ENCODE data around the gene ERVFRD-1. TPM values are rescaled to one million over a fixed set of nuclear protein-coding genes. Genes with fewer than 3 reads are reported as not detected.

The ERVFRD-1 gene
- not detected in 5 replicates for total RNA-seq (2022; extraction: Qiagen RNA extraction; ENCODE audit: low read depth)

GRCh38 chr6:11110921-11111768 lies at the start of gene ERVFRD-1:
Gene ERVFRD-1, minus strand, starts transcription at chr6:11111725. Its CDS starts 6,415 bp downstream, at chr6:11105310.

GRCh38 chr6:11093626-11094410 lies 17.7 kb downstream of the ERVFRD-1 start, which contains the start of gene SMIM13:
Gene SMIM13, plus strand, starts transcription at chr6:11093834. Its CDS starts 480 bp downstream, at chr6:11094314.

Other genes starting within 250 kb of the ERVFRD-1 start
- gene GCM2, start 229.7 kb downstream of the ERVFRD-1 start, total RNA-seq (2022; extraction: Qiagen RNA extraction; ENCODE audit: low read depth), result 0.03 TPM in 1 of 5 replicates, not detected in the others
- 1.8 to 3.3 TPM (median 3.1 TPM) in 5 replicates for gene SYCP2L, start 224.7 kb downstream of the ERVFRD-1 start, total RNA-seq (2022; extraction: Qiagen RNA extraction; ENCODE audit: low read depth)
- 6.3 to 9.1 TPM (median 7.9 TPM) in 5 replicates for gene ELOVL2, start 67.4 kb downstream of the ERVFRD-1 start, total RNA-seq (2022; extraction: Qiagen RNA extraction; ENCODE audit: low read depth)
- 12.7 to 19.5 TPM (median 17.1 TPM) in 5 replicates for gene SMIM13, start 17.9 kb downstream of the ERVFRD-1 start, total RNA-seq (2022; extraction: Qiagen RNA extraction; ENCODE audit: low read depth)
- 31.3 to 43.6 TPM (median 38.0 TPM) in 5 replicates for gene NEDD9, start 120.9 kb upstream of the ERVFRD-1 start, total RNA-seq (2022; extraction: Qiagen RNA extraction; ENCODE audit: low read depth)